GM18867 (cell line): Measurements from ENCODE around the gene MGP.

Experiments used
- ATAC-seq: cut with Tn5 transposase; IDR thresholded peaks from one replicate; pipeline ENCODE4 v1.9.1; 2021; ENCODE audit warnings: mild to moderate bottlenecking, moderate library complexity; ENCODE audit not compliant: unreplicated experiment

Gene MGP

DNA sequence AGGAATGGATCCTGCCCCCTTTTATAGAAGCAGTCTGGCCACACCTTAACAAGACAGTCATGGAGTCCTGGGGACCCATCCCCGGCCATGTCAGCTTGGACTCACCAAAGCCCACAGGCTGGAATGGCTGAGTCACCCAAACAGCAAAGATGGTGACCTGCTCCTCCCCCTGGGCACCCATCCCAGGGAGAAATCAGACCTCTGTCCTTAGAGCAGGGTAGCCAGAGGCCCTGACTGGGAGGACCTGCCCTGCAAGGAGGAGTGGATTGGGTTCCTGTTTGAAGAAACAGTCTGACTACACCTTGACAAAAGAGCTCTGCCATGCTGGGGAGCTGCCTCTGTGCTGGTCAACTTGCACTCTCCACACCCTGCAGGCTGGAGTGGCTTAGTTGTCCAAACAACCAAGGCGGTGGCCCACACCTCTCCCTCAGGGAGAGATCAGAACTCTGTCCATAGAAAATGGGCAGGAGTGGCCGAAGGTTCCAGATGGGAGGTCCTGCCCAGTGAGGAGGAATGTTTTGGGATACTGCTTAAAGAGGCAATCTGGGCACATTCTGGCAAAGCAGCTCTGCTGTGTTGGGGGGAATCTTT, 16.6 kb downstream of the MGP start:
- no peak for ATAC-seq

DNA sequence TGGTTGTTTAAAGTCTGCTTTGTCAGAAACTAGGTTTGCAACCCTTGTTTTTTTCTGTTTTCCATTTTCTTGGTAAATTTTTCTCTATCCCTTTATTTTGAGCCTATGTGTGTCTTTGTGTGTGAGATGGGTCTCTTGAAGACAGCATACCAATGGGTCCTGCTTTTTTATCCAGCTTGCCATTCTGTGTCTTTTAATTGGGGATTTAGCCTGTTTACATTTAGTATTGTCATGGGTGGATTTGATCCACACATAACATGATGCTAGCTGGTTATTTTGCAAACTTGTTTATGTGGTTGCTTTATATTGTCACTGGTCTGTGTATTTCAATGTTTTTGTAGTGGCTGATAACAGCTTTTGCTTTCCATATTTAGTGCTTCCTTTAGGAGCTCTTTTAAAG, 25.2 kb downstream of the MGP start:
- no peak for ATAC-seq

DNA sequence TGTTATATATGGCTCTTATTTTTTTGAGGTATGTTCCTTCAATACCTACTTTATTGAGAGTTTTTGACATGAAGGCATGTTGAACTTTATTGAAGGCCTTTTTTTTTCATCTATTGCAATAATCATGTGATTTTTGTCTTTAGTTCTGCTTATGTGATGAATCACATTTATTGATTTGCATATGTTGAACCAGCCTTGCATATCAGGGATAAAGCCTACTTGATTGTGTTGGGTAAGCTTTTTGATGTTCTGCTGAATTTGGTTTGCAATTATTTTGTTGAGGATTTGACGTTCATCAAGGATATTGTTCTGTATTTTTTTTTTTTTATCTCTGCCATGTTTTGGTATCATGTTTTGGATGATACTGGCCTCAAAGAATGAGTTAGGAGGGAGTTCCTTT, 27.1 kb downstream of the MGP start:
- no peak for ATAC-seq

DNA sequence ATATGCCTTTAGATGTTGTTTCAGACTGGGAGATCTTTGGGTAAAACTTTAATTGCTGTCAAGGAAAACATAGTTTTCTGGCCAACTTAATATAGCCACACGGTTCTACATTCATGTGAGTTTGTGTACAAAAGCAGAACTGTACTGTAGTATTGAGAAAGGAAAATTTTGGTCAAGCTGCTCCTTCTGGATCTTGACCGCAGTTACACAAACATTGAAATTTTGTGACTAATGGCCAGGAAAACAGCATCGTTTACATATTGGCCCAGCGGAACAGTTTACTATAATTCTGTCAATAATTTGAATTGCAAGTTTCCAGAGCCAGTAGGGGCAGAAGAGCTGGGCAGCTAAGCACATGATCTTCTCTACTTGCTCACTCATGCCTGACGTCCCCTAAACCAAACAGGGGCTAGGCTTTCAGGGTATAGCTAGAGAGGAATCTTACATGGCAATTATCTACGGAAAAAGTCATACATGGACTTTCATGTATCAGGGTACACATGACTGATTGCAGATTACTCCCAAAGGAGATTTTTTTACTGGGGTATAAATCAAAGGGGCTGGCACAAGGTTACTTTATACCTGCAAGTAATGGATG, 31.0 kb downstream of the MGP start:
- peak; percentile 69 for ATAC-seq

DNA sequence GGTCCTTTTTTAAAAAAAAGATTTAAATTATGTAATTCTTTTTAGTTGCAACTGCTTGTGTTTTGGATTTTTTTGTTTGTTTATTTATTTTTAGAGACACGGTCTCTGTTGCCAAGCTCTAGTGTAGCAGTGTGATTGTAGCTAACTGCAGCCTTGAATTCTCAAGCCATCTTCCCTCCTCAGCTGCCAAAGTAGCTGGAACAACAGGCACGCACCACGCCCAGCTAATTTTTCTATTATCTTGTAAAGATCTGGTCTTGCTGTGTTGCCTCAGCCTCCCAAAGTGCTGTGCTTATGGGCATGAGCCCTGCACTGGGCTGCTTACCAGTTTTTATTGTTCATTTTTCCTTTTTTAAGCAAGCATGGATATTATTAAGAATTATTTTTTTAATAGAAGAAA, 31.7 kb downstream of the MGP start:
- no peak for ATAC-seq

DNA sequence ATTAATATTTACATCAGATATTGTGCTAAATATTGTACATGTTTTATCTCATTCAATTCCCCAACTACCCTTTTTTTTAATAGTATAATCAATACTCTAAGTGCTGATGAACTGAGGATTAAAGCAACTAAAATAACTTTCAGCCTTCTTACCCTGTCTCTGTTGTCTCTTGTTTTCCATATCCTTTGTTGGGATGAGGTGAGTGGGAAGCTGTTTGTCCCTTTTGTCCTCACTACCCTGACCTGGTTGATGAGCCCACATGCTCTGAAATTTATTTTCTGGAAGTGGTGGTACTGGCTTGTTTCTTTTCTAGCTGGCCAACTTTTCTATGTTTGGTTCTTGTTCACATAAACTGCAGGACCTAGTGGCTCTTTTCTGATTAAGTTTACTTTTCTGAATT, 32.8 kb downstream of the MGP start:
- no peak for ATAC-seq

DNA sequence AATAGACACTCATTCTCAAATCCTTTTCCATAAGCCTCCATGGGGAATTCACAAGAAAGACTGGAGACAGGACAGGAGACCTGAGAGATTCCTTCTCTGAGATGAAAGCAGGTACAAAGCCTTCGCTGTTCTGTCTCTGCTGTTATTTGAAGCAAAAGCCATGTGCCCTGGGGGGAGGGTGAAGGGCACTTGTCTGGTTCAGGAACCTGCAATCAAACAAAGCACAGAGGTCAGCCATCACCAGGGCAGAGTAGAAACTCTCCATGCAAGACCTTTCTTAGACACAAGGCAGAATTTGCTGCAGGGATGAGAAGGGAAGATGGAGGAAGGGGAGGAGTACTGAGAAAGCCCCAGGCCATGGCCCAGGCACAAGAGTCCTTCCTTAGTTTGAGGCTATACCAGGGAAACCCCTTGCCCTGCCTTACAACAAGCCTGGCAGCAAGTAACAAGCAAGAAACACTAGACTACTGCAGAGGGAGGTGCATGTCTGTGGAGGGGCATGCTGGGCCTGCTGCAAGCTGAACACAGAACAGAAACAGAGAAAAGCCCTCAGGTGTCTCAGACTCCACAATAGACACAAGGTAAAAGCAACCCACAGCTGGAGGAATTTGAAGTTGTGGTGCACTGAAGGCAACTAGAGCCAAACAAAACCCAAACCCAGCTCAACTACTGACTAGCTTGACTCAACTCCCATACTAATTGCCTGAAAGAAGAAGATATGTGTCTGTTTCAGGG, 34.6 kb downstream of the MGP start:
- peak; percentile 81 for ATAC-seq

DNA sequence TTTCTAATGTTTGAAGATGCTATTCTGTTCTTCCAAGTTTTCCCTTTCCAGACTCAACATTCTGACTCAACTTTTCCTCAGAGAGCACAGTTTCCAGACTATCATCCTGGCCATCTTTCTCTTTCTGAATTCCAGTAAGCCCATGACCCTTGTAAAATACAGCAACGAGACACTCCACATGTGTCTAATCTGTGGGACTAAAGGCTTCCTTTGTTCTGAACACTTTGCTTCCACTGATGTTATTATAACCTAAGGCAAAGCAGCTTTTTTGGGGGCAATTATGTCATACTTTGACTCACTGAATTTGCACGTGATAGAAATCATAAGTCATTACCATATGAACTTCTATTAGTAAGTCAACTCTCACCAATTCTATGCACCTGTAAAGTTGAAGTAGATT, 36.0 kb downstream of the MGP start:
- no peak for ATAC-seq

DNA sequence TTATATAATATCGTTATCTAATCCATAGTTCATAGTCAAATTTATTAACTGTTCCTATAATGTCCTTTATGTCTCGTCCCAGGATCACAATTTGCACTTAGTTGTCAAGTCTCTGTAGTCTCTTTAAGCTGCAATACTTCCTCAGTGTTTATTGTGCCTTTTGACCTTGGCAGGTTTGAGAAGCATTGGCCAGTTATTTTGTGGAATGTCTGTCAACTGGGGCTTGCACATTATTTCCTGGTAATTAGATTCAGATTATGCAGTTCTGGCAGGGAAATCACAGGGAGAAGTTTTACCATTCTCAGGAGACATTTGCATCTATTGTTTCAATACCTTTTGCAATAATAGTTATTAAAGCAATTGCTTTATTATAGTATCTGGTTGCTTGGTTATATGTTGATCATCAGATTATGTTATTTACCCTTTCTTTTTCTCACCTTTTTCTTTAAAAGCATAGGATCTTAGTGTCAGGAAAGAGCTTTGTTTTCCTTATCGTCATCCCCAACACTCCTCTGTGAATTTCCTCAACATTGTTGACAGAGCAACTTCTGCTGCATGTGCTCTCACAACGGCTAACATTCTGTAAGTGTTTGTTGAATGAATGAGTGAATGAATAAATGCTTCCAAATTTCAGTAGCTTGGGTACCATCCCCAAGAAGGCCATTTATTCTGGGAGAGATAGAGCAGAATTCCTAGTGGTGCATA, 38.6 kb downstream of the MGP start:
- no peak for ATAC-seq

DNA sequence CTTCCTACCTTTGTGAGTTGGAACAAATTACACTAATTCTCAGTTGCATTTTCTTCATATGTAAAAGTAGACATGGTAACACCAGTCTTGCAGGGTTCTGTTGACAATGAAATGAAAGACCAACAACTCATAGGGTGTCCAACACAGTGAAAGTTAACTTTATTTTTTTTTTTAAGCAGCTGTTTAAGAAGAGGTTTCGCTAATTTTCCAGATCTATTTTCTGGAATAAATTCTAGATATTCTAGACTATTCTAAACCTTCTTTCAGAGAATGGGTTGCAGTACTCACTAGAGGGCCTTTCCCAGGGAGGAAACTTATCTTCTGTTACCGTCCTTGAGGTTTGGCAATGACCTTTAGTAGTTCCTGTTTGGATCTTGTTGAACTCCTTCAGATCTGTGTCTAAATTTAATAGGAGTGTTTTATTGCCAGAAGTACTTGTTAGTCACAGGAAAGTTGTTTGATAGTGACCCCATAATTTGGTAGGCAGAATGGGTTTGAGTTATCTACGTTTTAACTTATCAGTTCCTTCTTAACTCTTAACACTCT, 39.5 kb downstream of the MGP start:
- ATAC-seq: no peak

DNA sequence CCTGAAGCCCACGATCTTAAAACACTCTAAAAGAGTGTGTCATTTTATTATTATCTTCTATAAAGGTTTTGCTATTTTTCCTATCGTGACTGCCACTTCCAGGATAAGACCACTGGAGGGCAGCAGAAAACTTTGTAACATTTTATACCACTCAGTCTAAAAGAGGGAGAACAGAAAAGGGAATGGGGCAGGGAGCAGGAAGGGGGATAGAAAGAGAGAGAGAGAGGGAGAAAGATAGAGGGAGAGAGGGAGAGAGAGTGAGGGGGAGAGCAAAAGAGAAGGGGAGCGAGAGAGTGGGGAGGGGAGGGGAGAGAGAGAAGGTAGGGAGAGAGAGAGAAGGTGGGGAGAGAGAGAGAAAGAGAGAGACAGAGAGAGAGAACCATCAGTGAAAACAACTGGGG, 40.3 kb downstream of the MGP start:
- ATAC-seq: peak; percentile 46

DNA sequence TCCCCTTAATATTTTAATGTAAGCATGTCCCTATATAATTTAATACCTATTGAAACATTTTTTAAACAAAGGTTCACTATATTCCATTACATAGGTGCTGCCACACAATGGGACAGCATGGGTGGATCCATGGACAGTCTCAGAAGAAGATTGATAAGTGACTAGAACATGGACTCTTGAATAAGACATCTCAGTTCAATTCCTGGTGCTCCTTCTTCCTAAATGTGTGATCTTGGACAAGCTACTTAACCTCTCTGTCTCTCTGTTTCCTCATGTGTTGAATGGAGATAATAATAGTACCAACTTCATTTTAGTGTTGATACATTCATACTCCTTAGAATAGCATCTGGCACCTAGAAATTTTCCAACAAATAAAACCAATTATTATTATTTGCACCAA, 41.3 kb downstream of the MGP start:
- ATAC-seq: no peak

DNA sequence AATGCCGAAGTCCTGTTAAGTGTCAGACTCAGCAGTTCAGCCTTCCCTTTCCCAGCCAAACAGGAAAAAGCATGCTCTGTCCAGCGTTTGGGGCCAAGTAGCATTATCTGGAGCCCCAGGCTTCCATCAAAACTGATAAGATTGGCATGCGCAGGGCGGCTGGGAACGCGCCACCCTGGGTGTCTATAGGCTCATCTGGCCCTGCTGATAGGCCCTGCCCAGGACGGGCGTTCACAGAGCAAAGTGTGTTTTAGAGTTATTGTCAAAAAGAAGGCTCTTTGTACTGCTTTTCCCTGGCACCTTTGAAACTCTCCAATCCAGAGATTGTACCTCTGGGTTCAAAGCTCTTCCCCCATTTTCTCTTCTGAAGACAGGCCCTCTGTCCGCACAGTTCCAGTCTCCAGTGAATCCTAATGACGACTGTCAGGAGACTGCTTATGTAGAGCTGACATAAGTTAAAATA, 42.2 kb downstream of the MGP start, which contains the start of gene ART4:
Gene ART4 (minus strand): TSS at position 102 of the 463 bp plus-strand sequence. CDS start 413 bp downstream, outside the sequence.
- no peak for ATAC-seq

DNA sequence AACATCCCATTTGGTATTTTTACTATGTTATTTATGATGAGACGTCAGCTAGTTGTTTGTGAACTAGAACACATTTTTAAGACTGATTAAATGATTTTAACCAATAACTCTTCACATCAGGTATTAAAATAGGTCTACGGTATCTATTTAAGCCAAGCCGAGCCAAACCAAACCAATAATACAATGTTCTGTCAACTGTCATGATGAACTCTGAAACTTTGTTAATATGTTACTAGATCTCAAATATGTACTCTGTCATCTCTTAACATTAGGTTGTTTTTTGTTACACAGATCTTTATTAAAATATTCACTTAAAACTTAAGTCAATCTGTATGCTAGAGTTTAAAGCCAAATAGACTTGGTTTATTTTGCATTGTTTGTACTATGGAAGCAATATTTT, 43.3 kb downstream of the MGP start:
- ATAC-seq: no peak

DNA sequence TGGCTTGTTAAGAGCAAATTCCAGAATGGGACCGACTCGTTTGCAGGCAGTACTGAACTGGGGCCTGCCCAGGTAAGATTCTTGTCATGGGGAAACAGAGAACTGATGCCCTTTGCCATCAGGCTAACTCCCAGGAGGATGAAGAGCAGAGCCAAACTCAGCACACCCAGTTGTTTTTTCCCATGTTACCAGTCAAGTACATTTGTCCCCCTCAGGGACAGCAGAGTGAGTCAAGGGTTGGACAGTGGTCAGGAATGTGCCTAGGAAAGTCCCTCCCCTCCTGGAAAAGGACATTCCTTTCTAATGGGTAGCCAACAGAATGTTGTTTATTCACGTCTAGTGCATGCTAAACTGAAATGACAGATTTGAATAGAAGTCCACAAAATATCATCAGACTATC, 43.9 kb downstream of the MGP start:
- ATAC-seq: no peak

DNA sequence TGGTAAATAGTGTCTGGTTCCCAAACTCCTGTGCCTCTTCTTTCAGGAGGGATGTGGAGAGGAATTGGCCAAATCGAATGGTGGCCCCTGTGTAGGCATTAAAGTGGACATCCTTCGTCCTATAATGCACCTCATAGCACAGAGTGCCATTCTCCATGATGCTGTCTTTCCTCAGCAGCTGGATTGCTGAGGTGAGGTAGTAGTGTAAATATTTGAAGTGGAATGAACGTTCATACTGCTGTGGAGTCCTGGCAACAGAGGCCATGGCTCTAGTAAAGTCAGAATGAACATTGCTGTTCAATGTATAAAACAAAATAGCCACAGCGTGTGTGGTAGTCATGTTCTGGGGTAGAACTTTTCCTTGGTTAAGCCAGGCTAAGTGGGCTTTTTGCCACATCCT, 45.0 kb downstream of the MGP start:
- ATAC-seq: no peak

DNA sequence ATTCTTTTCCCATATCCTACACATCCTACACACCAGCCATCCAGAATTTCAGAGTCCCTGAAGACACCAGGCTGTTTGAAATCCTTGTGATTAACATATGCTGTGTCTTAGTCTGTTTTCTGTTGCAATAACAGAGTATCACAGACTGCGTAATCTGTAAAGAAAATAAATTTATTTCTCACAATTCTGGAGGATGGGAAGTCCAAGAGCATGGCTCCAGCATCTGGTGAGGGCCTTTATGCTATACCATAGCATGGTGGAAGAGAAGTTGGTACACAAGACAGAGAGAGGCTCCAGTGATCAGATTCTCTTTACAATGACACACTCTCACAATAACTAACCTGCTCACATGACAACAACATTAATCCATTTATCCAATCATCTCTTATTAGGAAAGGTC, 46.4 kb downstream of the MGP start:
- ATAC-seq: no peak

DNA sequence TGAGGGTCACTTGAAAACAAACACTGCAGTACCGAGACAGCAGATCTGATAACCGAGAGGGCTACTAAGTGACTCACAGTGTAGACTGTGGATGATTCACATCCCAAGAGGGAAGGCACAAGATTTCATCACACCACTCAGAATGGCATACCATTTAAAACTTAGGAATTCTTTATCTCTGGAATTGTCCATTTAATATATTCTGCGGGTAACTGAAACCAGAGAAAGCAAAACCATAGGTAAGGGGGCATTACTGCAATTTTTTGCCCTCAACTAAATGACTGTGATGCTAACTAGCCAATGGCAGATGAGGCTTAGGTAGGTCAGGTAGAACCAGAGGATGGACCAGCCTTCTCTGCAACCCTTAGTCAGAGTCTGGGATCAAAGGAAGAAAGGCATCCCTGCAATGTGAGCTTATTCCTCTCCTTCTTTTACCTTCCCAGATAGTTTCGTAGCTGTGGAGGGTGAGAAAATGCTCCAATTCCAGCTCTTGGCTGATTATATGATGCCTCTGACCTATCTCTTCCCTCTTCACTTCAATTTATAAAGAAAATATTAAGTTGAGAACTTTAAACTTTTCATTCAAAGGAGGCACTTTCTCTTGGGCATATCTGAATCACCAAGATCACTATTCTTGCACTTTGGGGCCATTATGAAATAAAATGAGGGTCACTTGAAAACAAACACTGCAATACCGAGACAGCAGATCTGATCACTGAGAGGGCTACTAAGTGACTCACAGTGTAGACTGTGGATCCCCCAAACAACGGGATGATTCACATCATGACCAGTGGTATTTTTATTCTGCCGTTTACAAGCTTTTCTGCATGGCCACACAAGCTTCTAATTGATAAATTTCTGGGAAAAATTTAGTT, 49.1 kb downstream of the MGP start:
- no peak for ATAC-seq

DNA sequence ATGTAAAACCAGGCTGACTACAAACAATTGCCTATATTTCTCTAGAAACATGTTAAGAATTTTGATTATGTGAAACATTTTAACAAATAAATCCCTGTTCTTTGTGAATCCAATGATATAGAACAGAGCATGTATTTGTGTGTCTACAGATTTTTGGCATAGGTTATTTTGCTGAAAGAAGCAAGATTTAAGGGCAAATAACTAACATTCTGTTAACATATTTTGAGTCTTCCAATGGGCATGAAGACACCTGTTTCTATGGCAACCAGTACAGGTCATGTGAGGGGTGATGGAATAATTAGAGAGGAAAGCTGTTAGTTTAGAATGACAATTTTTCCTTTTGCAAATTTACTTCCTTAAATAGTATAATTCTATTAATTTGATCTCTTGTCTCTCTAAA, 51.1 kb downstream of the MGP start:
- no peak for ATAC-seq

DNA sequence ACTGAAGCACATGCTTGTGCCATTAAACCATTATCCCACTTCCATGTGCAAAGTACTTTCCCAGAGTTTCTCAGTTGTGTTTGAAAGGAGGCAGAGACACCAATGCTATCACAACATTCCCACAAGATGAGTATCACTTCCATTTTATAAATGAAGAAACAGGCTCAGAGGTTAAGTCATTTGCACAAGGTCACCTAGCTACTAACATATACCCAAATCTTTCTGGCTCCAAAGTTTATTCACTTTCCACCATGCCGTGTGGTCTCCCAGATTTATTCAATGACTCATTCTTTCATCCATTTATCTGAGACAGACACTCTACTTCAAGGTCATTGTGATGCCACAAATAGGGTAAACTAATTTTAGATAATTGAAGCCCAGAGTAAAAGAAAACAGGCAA, 51.7 kb downstream of the MGP start:
- no peak for ATAC-seq
